GM12864 (cell line): ENCODE results near the gene PSMD1.
"Not testable (repeated sequence)": the region's sequence is repeated elsewhere in the genome, so short reads cannot be mapped to it uniquely, and the experiment has no call there.

Experiments
- DNase-seq: peaks from one replicate; pipeline ENCODE4 v3.0.0-alpha.2; 2011; ENCODE audit warnings: low read depth
- H3K4me3 ChIP-seq: 2 replicates; pipeline ENCODE4 v1.5.1; 2011; ENCODE audit warnings: mild to moderate bottlenecking, low read depth, low read length, control low read depth
- CTCF ChIP-seq: IDR thresholded peaks from 2 replicates; pipeline ENCODE4 v1.5.1; 2011; ENCODE audit warnings: low read depth, mild to moderate bottlenecking, moderate library complexity, low read length, control low read depth, inconsistent platforms; ENCODE audit errors: missing control alignments

Gene PSMD1

DNA sequence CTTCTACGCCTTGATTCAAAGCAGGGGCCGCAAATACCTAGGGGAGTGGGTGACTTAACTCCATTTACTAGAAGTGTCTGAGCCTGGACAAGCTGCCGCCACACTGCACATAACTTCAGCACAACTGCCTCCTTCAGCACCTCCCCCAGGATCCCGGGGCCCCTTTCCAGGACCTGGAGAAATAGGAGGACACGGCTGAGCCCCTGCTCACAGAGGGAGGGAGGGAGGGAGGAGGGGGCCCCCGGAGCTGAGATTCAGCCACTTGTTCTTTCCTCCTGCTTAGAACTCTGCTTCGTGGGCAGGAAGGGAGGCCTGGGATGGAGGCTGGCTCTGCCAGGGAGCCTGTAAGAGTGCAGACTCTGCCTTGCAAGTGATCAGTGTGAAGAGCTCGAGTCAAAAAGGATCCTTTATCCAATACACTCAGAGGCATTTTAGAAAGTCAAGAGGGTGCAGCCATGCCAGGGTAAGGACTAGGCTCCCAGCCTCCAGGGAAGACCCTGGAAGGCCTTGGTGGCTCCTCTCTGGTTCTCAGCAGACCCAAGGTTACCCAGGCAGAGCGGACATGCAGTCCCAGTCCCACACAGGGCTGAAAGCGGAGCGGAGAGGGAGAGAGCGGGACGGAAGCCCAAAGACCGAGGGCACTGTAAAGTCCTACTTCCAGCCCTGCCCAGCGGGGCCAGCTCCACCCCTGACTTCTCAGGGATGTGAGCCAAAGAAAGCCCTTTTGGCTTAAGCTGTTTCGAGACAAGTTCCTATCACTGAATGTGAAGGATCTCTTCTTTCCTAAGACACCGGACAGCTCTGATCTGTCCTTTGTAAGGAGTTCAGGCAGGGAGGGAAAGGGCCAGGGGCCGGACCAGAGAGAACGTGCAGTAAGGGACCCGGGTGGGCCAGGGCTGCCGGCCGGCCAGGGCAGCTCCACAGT, 133.2 kb downstream of the PSMD1 start:
- TF ChIP-seq CTCF, result no peak
- no peak overlapping the region for H3K4me3 ChIP-seq
- DNase-seq, result no peak

GRCh38 chr2:231190531-231191197, 134.0 kb downstream of the PSMD1 start:
- no peak for DNase-seq
- no peak for TF ChIP-seq CTCF
- H3K4me3 ChIP-seq, result no peak overlapping the region

DNA sequence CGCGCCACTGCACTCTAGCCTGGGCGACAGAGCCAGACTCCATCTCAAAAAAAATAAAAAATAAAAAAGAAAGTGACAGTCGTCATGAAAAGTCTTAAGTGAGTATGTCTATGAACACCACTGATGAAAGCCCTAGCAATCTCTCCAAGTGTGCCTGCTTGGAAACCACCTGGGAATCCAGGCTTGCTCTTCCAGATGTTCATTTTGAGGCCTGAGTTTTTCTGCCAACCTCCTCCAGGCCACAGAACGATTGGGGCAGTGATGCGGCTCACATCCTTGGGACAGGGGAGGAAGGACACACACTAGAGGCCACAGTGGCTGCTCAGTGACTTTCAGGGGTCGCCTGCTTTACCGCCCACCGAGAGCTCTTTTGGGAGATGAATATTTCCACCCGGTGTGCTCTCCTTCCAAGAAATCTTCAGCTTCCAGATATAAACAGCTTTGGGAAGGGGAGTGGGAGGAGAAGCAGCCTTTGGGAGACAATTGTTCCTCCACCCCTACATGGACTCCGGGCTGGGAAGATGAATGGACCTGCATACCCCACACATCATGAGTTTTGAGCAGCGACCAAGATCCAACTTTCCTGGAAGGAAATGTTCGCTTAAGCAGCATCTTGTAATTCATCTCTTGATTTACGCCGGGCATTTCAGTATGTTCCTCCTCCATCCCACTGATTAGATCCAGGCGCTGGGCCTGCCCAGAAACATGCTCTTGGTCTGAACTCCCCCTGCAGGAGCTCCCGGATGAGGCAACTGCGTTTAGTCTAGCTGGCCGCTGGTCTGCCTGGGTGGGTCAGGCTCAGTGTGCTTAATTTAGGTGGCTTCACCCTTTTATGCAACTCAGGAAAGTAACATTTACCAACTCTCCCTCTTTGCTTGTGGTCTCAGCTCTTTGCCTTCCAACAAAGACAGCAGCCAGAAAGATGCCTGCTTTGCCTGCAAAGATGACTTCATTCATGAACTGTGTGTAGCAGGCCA, 135.5 kb downstream of the PSMD1 start:
- DNase-seq, result no peak
- H3K4me3 ChIP-seq, result no peak overlapping the region
- TF ChIP-seq CTCF, result peak; percentile 14

GRCh38 chr2:231193216-231193615, 136.5 kb downstream of the PSMD1 start:
- TF ChIP-seq CTCF, result no peak
- no peak overlapping the region for H3K4me3 ChIP-seq

DNA sequence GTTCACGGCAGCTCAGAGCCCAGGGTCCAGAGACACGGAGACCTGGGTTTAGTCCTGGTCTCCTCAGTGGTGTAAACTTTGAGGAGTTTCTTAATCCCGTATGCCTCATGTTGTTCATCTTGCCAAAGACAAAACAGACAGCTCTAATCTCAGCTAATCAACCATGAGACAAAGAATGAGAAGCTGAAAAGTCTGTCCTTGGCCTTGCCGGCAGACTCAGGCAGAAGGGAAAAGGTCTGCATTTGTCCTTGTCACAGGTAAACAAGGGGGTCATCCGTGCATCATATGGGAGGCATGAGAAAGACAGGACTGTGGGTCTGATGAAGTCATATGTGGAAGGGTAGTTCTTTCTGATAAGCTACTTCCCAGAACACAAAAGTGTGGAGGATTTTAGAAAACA, 139.9 kb downstream of the PSMD1 start:
- DNase-seq, result no peak
- no peak overlapping the region for H3K4me3 ChIP-seq
- TF ChIP-seq CTCF, result no peak

More at GRCh38 chr2:231193216-231193615, 136.5 kb downstream of the PSMD1 start:
- DNase-seq, result no peak

DNA sequence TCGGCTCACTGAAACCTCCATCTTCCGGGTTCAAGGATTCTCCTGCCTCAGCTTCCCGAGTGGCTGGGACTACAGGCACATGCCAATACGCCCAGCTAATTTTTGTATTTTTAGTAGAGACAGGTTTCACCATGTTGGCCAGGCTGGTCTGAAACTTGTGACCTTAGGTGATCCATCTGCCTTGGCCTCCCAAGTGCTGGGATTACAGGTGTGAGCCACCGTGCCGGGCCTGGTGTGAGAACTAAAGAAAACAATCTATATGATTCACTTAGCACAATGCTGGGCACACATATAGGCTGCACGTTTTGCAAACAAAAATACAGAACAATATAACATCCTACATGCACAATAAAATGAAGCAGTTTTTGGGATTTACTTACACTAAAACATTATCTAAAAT, 140.5 kb downstream of the PSMD1 start:
- not testable (repeated sequence) for DNase-seq, H3K4me3 ChIP-seq
